ENCODE results near the gene MED23. TPM values are rescaled to one million over a fixed set of nuclear protein-coding genes. Genes with fewer than 3 reads are reported as not detected.

MED23 gene
- total RNA-seq, 1 experiment from 2014 or later = 25.7 TPM

GRCh38 chr6:131640100-131640499 is 12.1 kb upstream of the MED23 start:
- no peak for DNase-seq (ENCODE audit: low read depth)

DNA sequence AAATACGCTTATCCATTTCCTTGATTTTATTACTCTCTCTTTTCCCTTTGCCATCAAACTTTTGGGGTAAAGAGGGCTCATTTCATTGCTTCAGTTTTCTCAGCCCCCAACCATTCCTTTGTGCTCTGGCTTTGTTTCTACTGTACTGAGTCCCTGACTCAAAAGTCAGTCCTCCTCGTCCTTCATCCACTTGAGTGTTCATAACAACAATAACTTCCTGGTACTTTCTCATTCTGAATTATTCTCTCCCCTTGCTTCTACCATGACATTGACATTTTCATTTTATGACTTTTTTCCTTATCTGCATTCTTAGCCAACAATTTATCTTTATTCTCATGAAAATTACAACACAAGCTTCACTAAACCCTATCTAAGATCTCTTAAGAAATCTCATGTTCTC is 10.0 kb upstream of the MED23 start:
- no peak for DNase-seq (ENCODE audit: low read depth)

- DNase-seq (ENCODE audit: low read depth) = peak; percentile 26
Observed at GRCh38 chr6:131636880-131637792, 9.1 kb upstream of the MED23 start, which contains the start of gene ENPP3. ENPP3 (plus strand) TSS chr6:131637302; CDS start chr6:131637385, 83 bp downstream.

DNA sequence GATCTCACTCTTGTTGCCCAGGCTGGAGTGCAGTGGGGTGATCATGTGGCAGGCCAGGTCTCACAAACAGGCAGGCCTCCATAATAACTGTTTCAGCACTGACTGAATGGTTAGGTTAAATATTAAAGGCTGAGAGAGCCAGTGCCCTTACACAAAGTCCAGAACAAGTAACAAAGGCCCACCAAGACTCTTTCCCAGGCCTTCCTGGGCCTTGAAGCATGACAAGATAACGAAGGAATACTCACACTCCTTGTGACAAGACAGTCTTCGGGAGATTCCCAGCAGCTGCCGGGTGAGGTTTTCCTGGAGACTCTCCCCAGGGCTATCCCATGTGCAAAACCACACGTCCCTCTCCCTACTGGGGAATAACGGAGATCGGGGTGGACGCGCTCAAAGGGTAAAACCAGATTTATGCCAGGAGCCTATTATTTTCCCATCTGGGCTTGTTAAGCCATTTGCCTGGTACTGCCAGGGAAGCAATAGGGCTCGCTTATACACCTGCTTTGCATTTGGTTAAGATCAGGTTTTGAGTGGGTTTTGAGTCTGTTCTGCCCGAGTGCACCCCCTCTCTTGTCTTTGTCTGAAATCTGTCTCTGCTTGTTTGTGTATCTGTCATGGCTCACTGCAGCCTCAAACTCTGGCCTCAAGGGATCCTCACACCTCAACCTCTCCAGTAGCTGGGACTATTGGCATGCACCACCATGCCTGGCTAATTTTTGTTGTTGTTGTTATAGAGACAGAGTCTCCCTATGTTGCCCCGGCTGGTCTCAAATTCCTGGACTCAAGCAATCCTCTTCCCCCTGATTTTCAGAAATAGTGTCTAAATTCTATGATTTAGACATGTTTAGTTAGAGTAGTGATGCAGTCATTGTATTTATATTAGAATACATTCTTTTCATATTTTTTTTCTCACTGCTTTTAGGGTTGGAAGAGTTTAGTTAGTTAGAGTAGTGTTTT is 7.6 kb upstream of the MED23 start:
- no peak for DNase-seq (ENCODE audit: low read depth)

DNA sequence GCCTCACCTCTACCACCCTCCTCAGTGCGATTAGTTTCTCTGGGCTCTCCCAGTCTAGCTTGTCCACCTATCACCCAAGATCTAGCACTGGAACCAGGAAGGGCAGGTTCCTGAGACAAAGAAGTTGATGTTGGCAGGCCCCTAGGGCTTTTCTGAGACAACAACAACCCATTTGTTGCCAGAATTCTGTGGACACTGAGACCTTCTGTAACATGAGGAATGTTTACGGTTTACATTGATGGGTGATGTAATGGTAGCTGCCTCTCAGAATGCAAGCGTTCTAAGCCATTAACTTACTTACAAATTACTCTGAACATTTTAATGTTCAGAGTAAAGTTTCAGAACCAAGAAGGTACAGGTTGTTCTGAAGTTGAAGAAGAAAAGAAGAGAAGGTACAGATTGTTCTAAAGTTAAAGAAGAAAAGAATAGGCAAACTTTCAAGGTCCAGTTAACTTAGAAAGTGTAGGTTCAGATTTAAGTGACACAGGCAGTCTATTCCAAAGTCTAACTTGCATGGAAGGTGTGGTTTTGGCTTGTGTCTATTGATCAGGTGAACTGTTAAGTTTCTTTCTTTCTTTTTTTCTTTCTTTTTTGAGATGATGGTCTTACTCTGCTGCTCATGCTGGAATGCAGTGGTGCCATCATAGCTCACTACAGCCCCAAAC is 3.7 kb upstream of the MED23 start:
- no peak for DNase-seq (ENCODE audit: low read depth)

DNA sequence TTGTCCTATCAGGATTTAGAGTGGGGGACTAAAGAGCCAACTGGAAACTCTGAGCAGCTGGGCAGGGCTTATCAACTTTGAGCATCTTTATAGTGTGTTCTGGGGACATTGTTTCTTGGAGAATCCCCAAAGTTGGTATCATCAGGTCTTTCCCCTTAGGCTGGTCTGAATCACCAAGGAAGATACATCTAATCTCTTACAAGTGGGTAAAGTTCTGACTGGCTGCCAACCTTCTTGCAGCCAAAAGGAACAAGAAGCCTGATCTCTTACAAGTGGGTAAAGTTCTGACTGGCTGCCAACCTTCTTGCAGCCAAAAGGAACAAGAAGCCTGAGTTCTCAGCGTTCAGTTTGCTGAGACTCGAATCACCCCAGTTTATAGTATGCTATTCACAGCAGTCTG is 1.6 kb upstream of the MED23 start:
- DNase-seq (ENCODE audit: low read depth) = peak; percentile 9

DNA sequence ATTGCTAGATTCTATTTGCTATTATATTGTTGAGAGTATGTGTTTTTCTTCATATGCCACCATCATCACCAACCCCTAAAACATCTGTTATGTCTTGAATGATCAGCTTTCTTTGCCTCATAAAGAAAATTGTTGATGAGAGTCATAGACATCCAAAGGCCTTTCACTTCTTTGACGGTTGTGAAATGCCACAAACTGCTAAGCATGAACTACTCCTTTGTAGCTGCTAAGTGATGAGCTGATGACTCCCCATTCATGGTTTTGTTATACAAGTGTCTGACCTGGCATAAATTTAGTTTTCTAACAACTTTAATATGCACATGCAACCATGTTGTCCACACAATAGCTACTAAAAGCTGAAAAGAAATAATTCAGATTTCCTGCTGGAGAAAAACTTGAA is 684 bp upstream of the MED23 start:
- peak; percentile 22 for DNase-seq (ENCODE audit: low read depth)

DNA sequence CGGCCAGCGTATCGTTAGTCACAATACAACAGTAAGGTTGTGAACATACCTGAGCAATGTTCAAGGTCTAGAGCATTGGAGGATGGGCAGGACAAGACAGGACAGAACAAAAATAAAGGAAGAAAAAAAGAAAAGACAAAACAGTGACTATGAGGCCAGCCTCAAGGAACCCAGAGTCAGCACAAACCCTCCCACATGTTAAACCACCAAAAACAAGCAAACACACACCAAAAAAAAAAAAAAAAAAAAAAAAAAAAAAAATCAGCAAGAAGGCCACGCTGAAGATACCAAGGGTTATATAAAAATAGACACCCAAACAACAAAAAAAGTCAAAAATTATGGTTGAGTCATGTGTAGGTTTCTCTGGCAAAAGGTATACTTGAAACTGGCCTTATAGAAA is 12.8 kb downstream of the MED23 start:
- no peak for DNase-seq (ENCODE audit: low read depth)

DNA sequence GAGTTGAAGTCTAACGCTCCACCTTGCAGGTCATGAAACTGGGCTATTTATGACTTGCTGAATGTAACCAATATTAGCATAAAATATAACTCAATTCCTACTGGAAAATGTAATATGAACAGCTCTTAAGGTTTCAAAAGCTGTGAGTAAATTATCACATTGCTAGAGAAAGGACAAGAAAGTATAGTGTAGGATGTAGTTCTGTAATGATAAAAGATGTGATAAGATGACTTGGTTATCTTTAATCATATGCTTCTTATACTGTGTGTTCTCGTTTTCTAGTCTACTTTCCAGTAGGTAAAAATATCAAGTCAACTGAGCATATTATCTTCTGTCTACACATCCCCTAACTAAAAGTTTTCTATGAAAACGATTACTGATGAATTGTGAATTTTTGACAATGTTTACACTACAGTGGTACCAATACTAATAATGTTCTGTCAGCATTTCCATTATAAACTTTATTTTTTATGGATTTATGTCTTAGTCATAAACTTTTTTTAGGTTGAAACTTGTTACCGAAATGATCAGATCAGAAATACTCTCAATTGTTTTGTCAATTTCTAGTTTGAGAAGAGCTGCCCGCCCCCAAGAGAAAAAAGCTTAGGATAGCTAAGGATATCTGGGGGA is 14.6 kb downstream of the MED23 start:
- DNase-seq (ENCODE audit: low read depth) = no peak

- DNase-seq (ENCODE audit: low read depth) = peak; percentile 86
Observed at GRCh38 chr6:131602781-131603312, 25.2 kb downstream of the MED23 start.

DNA sequence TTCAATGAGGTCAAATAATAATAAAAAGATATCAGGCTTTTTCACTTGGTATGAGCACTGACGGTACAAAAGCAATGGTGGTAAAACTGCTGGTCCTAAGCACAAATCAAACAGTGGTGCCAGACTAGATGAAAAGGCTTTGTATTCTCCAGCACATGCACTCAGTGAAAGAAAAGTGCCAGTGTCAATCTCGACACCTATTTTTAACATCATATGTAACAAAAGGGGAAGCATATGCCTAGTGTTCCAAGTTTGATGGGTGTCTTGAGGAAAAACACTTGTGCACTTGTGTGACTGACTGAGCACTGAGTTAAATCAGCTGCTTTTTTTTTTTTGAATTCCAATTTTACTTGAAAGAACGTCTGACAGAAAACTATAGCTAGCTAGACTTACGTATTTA is 27.3 kb downstream of the MED23 start:
- DNase-seq (ENCODE audit: low read depth) = no peak

DNA sequence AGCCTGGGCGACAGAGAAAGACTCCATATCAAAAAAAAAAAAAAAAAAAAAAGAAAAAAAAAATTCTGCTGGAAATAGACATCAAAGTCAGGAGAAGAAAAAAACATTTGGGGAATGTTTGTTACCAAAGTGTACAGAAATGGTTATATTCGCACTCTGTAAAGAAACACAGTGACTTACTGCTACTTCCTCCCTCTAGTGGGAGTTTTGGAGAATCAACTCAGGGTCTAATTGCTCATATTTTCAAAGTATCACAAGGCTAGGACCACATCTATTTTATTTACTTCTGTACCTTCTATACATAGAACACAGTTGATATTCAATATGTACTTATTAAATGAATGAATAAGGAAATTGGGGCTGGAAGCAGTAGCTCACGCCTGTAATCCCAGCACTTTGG is 30.6 kb downstream of the MED23 start:
- DNase-seq (ENCODE audit: low read depth) = peak; percentile 5

GRCh38 chr6:131594074-131594473 is 34.0 kb downstream of the MED23 start:
- DNase-seq (ENCODE audit: low read depth) = no peak

DNA sequence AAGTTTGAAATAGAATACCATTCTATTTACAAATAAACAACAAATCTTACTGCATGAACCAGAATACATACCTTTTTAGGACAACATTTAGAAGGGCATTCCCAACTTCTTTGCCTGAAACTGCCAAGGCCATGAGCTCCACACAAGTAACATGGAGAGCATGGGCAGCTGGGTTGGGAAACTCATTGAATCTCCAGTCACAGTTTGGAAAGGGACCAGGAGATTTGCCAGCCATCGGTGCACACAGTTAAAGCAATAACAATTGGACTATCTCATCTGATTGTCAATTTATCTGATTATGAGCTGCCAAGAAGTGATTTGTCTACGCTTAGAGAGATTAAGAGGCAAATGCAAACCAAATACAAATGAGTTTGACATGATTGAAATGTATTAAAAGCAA is 35.1 kb downstream of the MED23 start:
- DNase-seq (ENCODE audit: low read depth) = no peak

DNA sequence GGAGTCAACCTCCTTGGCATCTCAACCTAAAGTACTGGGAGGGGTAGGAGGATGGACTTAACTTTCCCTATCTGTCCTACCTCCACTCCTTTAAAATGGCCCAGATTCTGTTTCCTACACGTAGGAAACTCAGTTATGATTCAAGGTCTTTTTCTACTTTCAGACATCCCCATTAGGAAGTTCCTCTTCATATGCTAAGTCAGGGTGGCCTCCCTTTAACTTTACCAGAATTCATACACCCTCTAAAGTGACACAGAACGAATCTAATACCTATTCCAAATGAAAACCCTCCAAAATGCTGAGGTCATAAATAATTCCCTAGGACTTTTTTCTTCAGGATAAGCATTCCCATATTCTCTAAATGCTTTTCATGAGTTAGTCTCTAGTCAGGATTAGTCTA is 39.4 kb downstream of the MED23 start:
- DNase-seq (ENCODE audit: low read depth) = no peak

DNA sequence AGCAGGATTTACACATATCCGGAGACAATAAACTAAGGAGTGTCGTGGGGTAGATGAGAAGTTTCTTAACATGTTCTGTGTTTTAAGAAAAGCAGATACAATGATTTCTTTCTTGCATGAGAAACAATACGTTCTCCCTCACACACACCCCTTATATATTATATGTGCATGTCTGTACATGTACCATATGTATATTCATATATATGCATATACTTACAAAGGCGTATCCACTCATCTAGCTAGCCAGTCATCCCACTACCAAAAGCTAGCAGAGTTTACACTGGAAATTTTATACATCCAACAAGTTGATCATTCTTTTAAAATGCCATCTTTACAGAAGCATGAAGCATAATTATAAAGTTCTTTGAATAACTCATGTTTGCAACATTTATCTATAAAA is 40.1 kb downstream of the MED23 start:
- DNase-seq (ENCODE audit: low read depth) = no peak

- no peak for DNase-seq (ENCODE audit: low read depth)
Observed at GRCh38 chr6:131586543-131586942, 41.5 kb downstream of the MED23 start.

GRCh38 chr6:131581523-131581922 is 46.5 kb downstream of the MED23 start:
- no peak for DNase-seq (ENCODE audit: low read depth)

DNA sequence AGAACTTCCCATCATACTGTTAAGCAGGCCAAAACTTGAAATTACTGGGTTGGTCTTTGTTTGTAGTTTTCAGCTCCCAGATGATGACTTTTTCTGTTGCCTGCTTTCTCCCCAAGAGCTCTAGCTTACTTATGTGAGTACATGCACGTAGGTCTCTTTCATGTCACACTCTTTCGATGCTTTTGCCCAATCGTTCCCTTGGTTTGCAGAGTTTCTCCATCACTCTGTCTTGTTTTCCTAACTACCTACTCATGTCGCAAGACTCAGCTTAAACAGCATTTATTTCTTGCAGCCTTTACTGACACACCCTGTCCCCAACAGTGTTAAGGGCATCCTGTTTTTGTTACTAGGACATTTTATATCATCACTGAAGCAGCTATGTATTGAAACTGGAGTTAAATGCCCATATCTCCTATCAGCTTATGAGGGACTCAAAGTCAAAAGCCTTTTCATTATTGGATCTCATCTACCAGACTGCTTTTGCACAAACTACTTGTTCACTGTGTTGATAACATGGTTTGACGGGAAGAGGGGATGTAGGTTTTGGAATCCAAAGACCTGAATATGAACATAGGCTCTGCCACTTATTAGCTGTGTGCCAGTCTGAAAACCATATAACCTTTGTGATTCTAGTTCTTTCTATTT is 52.1 kb downstream of the MED23 start:
- no peak for DNase-seq (ENCODE audit: low read depth)

- no peak for DNase-seq (ENCODE audit: low read depth)
Observed at GRCh38 chr6:131574686-131575085, 53.4 kb downstream of the MED23 start.

DNA sequence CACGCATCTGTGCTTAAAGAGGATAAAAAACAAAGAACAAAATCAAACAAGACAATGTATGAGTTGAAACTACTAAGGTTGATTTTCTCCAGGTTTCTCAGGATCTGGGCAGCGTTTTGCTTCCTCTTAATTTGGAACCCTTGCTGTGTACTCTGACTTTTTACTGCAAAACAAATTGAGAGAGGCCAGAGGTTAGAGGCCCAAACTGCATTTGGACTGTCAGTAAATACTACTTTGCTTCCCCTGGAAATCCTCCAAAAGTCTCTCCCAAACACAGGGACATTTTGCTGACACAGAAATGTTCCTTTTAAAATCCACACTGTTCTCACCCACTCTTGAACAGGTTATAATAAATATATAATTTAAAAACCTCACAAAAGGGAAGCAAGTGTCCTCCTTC is 53.9 kb downstream of the MED23 start:
- no peak for DNase-seq (ENCODE audit: low read depth)
